HEK293T (cell line): ENCODE measurements around the gene OR2V2.

Experiments
- ARNT ChIP-seq: fragments of 450-650 bp; IDR thresholded peaks from 2 replicates; pipeline ENCODE4 v1.6.1; 2017; ENCODE audit warnings: mild to moderate bottlenecking
- BHLHE40 ChIP-seq: fragments of 450-650 bp; IDR thresholded peaks from 2 replicates; pipeline ENCODE4 v1.6.1; 2016; ENCODE audit warnings: mild to moderate bottlenecking, moderate library complexity, borderline replicate concordance
- ELF4 ChIP-seq: fragments of 450-650 bp; IDR thresholded peaks from 2 replicates; pipeline ENCODE4 v1.6.1; 2017; ENCODE audit warnings: antibody characterized with exemption
- FOXM1 ChIP-seq: fragments of 450-650 bp; IDR thresholded peaks from 2 replicates; pipeline ENCODE4 v1.6.1; 2017; ENCODE audit warnings: mild to moderate bottlenecking, borderline replicate concordance
- HDGF ChIP-seq: fragments of 450-650 bp; IDR thresholded peaks from 2 replicates; pipeline ENCODE4 v1.6.1; 2017; ENCODE audit warnings: antibody characterized with exemption, borderline replicate concordance
- L3MBTL2 ChIP-seq: fragments of 450-650 bp; conservative IDR thresholded peaks from 2 replicates; pipeline ENCODE4 v1.6.1; 2016; ENCODE audit warnings: mild to moderate bottlenecking
- NFRKB ChIP-seq: fragments of 450-650 bp; IDR thresholded peaks from 2 replicates; pipeline ENCODE4 v1.6.1; 2016; ENCODE audit warnings: mild to moderate bottlenecking, moderate library complexity
- SP1 ChIP-seq: fragments of 450-650 bp; IDR thresholded peaks from 2 replicates; pipeline ENCODE4 v1.6.1; 2017
- SUZ12 ChIP-seq: fragments of 450-650 bp; IDR thresholded peaks from 2 replicates; pipeline ENCODE4 v1.6.1; 2016; ENCODE audit warnings: mild to moderate bottlenecking
- TARDBP ChIP-seq: fragments of 450-650 bp; IDR thresholded peaks from 2 replicates; pipeline ENCODE4 v1.6.1; 2016
- ZNF384 ChIP-seq: fragments of 450-650 bp; IDR thresholded peaks from 2 replicates; pipeline ENCODE4 v1.6.1; 2016

GRCh38 chr5:181163487-181164075, 16.2 kb downstream of the OR2V2 start:
- TF ChIP-seq NFRKB (no peak), ZNF384 (no peak), SP1 (no peak), FOXM1 (no peak), BHLHE40 (no peak), TARDBP (no peak), HDGF (no peak), L3MBTL2 (0 out of 2 replicates have a peak, but pooled peaks have one; percentile 15), ARNT (no peak), ELF4 (no peak), SUZ12 (no peak)
